Esophagus squamous epithelium (tissue), 4 donors: Measurements from ENCODE around the gene P2RX4.

Experiments used
- CTCF ChIP-seq, 6 experiments: fragments of 450-650 bp in 4 of 6; fragments of 200-600 bp in 2 of 6; sonication (generic) in 2 of 6; IDR thresholded peaks; one replicate each; pipeline ENCODE4 v1.5.1; 2016 to 2019; ENCODE audit warnings: antibody characterized with exemption in 6 of 6, mild to moderate bottlenecking in 4 of 6, moderate library complexity in 4 of 6
- POLR2A ChIP-seq, 4 donors: fragments of 450-650 bp; IDR thresholded peaks; one replicate each; pipeline ENCODE4 v1.6.1; 2017; ENCODE audit warnings: antibody characterized with exemption in 4 of 4, mild to moderate bottlenecking in 4 of 4, moderate library complexity in 3 of 4

GRCh38 chr12:121165316-121165715 is 44.6 kb upstream of the P2RX4 start:
- no peak for TF ChIP-seq CTCF (IDR thresholded peaks at IDR 0.05)
- no peak for TF ChIP-seq POLR2A (IDR thresholded peaks at IDR 0.05)
